Panc1 (cell line): ENCODE data around the gene SP6.

Source experiments
- POLR2AphosphoS5 ChIP-seq: IDR thresholded peaks from 2 replicates; pipeline ENCODE4 v1.6.1; 2012; ENCODE audit warnings: mild to moderate bottlenecking, low read depth, low read length, moderate library complexity
- TF ChIP-seq, protein P1 (sequence below): fragments of 450-650 bp; IDR thresholded peaks from 2 replicates; pipeline ENCODE4 v1.5.1; 2017; ENCODE audit warnings: mild to moderate bottlenecking
- TF ChIP-seq, protein P2 (sequence below), 2 experiments: IDR thresholded peaks; 2 replicates each; pipeline ENCODE4 v1.6.1; 2011 to 2012; ENCODE audit warnings: low read depth in 2 of 2, control low read depth in 1 of 2, low read length in 1 of 2, mild to moderate bottlenecking in 1 of 2, moderate library complexity in 1 of 2; ENCODE audit not compliant: insufficient read depth in 1 of 2

GRCh38 chr17:47864791-47865216, 13.8 kb upstream of the SP6 start:
- TF ChIP-seq, protein P1, sequence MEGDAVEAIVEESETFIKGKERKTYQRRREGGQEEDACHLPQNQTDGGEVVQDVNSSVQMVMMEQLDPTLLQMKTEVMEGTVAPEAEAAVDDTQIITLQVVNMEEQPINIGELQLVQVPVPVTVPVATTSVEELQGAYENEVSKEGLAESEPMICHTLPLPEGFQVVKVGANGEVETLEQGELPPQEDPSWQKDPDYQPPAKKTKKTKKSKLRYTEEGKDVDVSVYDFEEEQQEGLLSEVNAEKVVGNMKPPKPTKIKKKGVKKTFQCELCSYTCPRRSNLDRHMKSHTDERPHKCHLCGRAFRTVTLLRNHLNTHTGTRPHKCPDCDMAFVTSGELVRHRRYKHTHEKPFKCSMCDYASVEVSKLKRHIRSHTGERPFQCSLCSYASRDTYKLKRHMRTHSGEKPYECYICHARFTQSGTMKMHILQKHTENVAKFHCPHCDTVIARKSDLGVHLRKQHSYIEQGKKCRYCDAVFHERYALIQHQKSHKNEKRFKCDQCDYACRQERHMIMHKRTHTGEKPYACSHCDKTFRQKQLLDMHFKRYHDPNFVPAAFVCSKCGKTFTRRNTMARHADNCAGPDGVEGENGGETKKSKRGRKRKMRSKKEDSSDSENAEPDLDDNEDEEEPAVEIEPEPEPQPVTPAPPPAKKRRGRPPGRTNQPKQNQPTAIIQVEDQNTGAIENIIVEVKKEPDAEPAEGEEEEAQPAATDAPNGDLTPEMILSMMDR, result no peak
- no peak for TF ChIP-seq POLR2AphosphoS5
- TF ChIP-seq, protein P2, sequence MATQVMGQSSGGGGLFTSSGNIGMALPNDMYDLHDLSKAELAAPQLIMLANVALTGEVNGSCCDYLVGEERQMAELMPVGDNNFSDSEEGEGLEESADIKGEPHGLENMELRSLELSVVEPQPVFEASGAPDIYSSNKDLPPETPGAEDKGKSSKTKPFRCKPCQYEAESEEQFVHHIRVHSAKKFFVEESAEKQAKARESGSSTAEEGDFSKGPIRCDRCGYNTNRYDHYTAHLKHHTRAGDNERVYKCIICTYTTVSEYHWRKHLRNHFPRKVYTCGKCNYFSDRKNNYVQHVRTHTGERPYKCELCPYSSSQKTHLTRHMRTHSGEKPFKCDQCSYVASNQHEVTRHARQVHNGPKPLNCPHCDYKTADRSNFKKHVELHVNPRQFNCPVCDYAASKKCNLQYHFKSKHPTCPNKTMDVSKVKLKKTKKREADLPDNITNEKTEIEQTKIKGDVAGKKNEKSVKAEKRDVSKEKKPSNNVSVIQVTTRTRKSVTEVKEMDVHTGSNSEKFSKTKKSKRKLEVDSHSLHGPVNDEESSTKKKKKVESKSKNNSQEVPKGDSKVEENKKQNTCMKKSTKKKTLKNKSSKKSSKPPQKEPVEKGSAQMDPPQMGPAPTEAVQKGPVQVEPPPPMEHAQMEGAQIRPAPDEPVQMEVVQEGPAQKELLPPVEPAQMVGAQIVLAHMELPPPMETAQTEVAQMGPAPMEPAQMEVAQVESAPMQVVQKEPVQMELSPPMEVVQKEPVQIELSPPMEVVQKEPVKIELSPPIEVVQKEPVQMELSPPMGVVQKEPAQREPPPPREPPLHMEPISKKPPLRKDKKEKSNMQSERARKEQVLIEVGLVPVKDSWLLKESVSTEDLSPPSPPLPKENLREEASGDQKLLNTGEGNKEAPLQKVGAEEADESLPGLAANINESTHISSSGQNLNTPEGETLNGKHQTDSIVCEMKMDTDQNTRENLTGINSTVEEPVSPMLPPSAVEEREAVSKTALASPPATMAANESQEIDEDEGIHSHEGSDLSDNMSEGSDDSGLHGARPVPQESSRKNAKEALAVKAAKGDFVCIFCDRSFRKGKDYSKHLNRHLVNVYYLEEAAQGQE (IDR thresholded peaks at IDR 0.05; ENCODE audit: insufficient read depth in 1 of 2, low read depth in 2 of 2, low read length in 1 of 2), result no peak
